Measurements from ENCODE around the gene GMDS. TPM values are rescaled to one million over a fixed set of nuclear protein-coding genes. Genes with fewer than 3 reads are reported as not detected.
A peak's percentile ranks its signal among the peaks of the same experiment; 100 is the strongest.

The GMDS gene
- total and polyA plus RNA-seq, 2 of the 8 experiments (the other 6 are each of a cell fraction or from before 2014, with no cell fraction given): 16.8 to 50.0 TPM

- TF ChIP-seq MAFK (IDR thresholded peaks at IDR 0.05; ENCODE audit: low read depth, low read length): no peak
- TF ChIP-seq HDAC2 (IDR thresholded peaks at IDR 0.05; ENCODE audit: borderline replicate concordance in 1 of 2, low read depth in 2 of 2, low read length in 2 of 2): no peak
- TF ChIP-seq ATF2 (IDR thresholded peaks at IDR 0.05; ENCODE audit: low read length): no peak
- peak; percentile 86 for TF ChIP-seq EZH2 (IDR thresholded peaks at IDR 0.05; ENCODE audit: low read depth, low read length, severe bottlenecking)
These were observed 624.8 kb downstream of the GMDS start (continued) for GRCh38 chr6:1620504-1621069.
